Activated B cell treated with CpG ODN at 0.5 μM for 24 hours (primary cell): Measurements from ENCODE around the gene RNF208. TPM values are rescaled to one million over a fixed set of nuclear protein-coding genes. Genes with fewer than 3 reads are reported as not detected.
A peak's percentile ranks its signal among the peaks of the same experiment; 100 is the strongest.
"Not testable (repeated sequence)": the region's sequence is repeated elsewhere in the genome, so short reads cannot be mapped to it uniquely, and the experiment has no call there.

Experiments used
- ATAC-seq: fragments of 200-7000 bp; cut with Tn5 transposase; one replicate; pipeline ENCODE4 v1.10.0; 2021; ENCODE audit warnings: low read depth, mild to moderate bottlenecking, moderate library complexity
- CTCF ChIA-PET: fragments of 350-600 bp; sonication (Branson Sonifier 250); formaldehyde crosslinking; loops from one replicate; lab custom pipeline; 2021; ENCODE audit warnings: antibody characterized with exemption; lab: Charles Lee
- POLR2A ChIA-PET: fragments of 350-600 bp; sonication (Branson Sonifier 250); formaldehyde crosslinking; loops from one replicate; lab custom pipeline; 2021; ENCODE audit warnings: antibody characterized with exemption; lab: Charles Lee
- DNase-seq: peaks from one replicate; pipeline ENCODE4 v3.0.0; 2022
- H3K27ac Mint-ChIP-seq: one replicate; pipeline ENCODE4 v1.8.0; 2020; ENCODE audit warnings: mixed read lengths
- H3K27me3 Mint-ChIP-seq: one replicate; pipeline ENCODE4 v1.8.0; 2021; ENCODE audit warnings: mixed read lengths
- H3K36me3 Mint-ChIP-seq: one replicate; pipeline ENCODE4 v1.8.0; 2021; ENCODE audit warnings: low read depth, mixed read lengths
- H3K4me1 Mint-ChIP-seq: one replicate; pipeline ENCODE4 v1.8.0; 2021; ENCODE audit warnings: mixed read lengths
- H3K4me3 Mint-ChIP-seq: one replicate; pipeline ENCODE4 v1.8.0; 2020; ENCODE audit warnings: mild to moderate bottlenecking, mixed read lengths
- H3K9me3 Mint-ChIP-seq: one replicate; pipeline ENCODE4 v1.8.0; 2020; ENCODE audit warnings: mixed read lengths
- CTCF ChIP-seq: fragments of 200-600 bp; IDR thresholded peaks from one replicate; pipeline ENCODE4 v1.8.0; 2022; ENCODE audit warnings: antibody characterized with exemption, mild to moderate bottlenecking
- intact Hi-C: fragments of 100-400 bp; cut with micrococcal nuclease; formaldehyde crosslinking; loops from one replicate; pipeline ENCODE4 v1.15.1; 2024
- total RNA-seq: library from RNA; stranded (reverse); gene quantifications from 2 replicates; pipeline ENCODE4 v1.2.3, GENCODE V29; 2022

The RNF208 gene
- total RNA-seq, 1 donor from 2014 or later, result 1.1 TPM

DNA sequence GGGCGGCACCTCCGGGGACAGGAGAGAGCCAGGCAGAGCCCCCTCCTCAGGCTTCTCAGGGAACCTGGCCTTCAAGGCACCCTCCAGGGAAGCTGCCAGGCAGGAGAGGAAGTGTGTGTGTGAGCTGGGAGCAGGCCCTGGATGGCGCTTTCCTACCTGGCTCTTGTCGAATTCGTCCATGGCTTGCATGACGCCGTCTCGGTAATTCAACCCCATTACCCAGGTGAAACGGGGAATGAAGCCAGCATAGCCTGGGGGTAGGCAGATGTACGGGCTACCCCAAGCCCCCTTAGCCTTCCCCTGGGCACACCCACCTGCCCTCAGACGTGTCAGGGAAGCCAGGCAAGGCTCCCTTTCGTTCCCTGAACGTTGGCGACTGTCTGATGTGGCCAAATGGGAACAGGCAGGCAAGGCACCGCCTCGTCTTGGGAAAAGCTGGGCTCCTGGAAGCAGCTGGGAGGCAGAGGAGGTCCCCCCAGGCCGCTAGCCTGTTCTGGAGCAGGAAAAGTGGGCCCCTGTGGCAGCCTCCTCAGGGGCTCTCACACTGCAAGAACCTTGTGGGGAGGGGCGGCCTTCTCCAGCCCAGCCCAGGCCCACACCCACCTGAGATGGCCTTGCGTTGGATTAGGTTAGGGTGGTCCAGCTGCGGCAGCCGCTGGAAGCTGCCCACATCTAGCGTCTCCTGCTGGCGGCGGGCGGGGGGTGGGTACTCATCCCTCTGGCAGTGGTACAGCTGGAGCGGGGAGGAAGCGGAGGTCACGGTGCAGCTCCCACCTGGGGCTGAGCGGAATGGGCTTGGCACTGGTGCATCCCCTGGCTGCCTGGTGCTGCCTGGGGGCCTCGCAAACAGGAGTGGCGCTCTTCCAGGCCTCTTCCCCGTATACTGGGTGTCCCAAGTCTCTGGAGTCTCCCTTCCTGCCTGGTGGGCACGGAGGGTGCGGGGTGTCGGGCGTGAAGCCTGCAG, 22.7 kb upstream of the RNF208 start:
- Mint-ChIP-seq H3K9me3 (no peaks in the 10 kb centered on the region), H3K4me1 (peaks cover 26% of the 10 kb centered on the region), H3K27me3 (no peaks in the 10 kb centered on the region), H3K4me3 (no peak overlapping the region), H3K27ac (no peak overlapping the region), H3K36me3 (peaks cover 25% of the 10 kb centered on the region)
- ChIA-PET CTCF (no interaction called here), POLR2A (interaction anchor here (0.6 to 6.2 kb wide), 4 partner anchors 8 to 215 kb away, joined by 3 to 160 read pairs (median 4); partner anchors contain the start of genes NELFB and STPG3)
- intact Hi-C loops, result loop anchor here (5.0 kb wide), 1 partner anchor 178 kb away; the partner anchor contains the start of genes EXD3 and NOXA1
- DNase-seq, result no peak
- TF ChIP-seq CTCF, result no peak
- no peak for ATAC-seq

GRCh38 chr9:137243626-137244485, 21.8 kb upstream of the RNF208 start:
- peaks cover 32% of the 10 kb centered on the region for H3K4me1 Mint-ChIP-seq
- intact Hi-C loops, result loop anchor here (5.0 kb wide), 1 partner anchor 178 kb away; the partner anchor contains the start of genes EXD3 and NOXA1
- H3K9me3 Mint-ChIP-seq, result no peaks in the 10 kb centered on the region
- ATAC-seq (no peak), DNase-seq (no peak)
- no peaks in the 10 kb centered on the region for H3K27me3 Mint-ChIP-seq
- no peak for TF ChIP-seq CTCF
- ChIA-PET CTCF (no interaction called here), POLR2A (interaction anchor here (0.7 to 6.2 kb wide), 3 partner anchors 9 to 214 kb away, joined by 3 to 160 read pairs (median 9); partner anchors contain the start of genes NELFB and STPG3)
- H3K4me3 Mint-ChIP-seq, result no peak overlapping the region
- peaks cover 25% of the 10 kb centered on the region for H3K36me3 Mint-ChIP-seq
- H3K27ac Mint-ChIP-seq, result no peak overlapping the region

- intact Hi-C loops, result loop anchor here (5.0 kb wide), 1 partner anchor 179 kb away; the partner anchor contains the start of genes EXD3 and NOXA1
- H3K27ac Mint-ChIP-seq, result not testable (repeated sequence)
Measured at GRCh38 chr9:137243266-137243625, 21.2 kb upstream of the RNF208 start.

GRCh38 chr9:137242269-137243203, 20.5 kb upstream of the RNF208 start:
- Mint-ChIP-seq H3K27ac (peak overlapping the region; percentile 69), H3K36me3 (peaks cover 25% of the 10 kb centered on the region), H3K4me3 (peak overlapping the region; percentile 81), H3K27me3 (no peaks in the 10 kb centered on the region), H3K4me1 (peaks cover 38% of the 10 kb centered on the region), H3K9me3 (no peaks in the 10 kb centered on the region)
- intact Hi-C loops, result loop anchor here (5.0 kb wide), 1 partner anchor 180 kb away; the partner anchor contains the start of genes EXD3 and NOXA1
- CTCF ChIA-PET, result interaction anchor here (0.8 kb wide), 1 partner anchor 11 kb away, joined by 3 read pairs; no protein-coding TSS in a partner anchor
- POLR2A ChIA-PET, result interaction anchor here (0.9 to 6.2 kb wide), 14 partner anchors 11 to 452 kb away, joined by 3 to 160 read pairs (median 5); partner anchors contain the start of genes ANAPC2, C8G, MAN1B1 and NELFB
- DNase-seq (no peak), ATAC-seq (no peak)
- TF ChIP-seq CTCF, result no peak

More at GRCh38 chr9:137243266-137243625, 21.2 kb upstream of the RNF208 start:
- DNase-seq, H3K4me3 Mint-ChIP-seq, H3K27me3 Mint-ChIP-seq, CTCF ChIA-PET, ATAC-seq, H3K9me3 Mint-ChIP-seq: not testable (repeated sequence)
- POLR2A ChIA-PET, result interaction anchor here (1.0 to 6.2 kb wide), 4 partner anchors 10 to 453 kb away, joined by 3 to 160 read pairs (median 6); partner anchors contain the start of genes NELFB, STPG3 and TMEM141
- Mint-ChIP-seq H3K4me1 (peaks cover 35% of the 10 kb centered on the region), H3K36me3 (peaks cover 25% of the 10 kb centered on the region)
